HCT116 (cell line): ENCODE measurements around the gene KLK13. TPM values are rescaled to one million over a fixed set of nuclear protein-coding genes. Genes with fewer than 3 reads are reported as not detected.

ENCODE experiments used
- ATAC-seq: fragments of 200-7000 bp; cut with Tn5 transposase; 2 replicates; pipeline ENCODE4 v1.9.1; 2020; ENCODE audit warnings: mild to moderate bottlenecking, moderate library complexity
- BruUV-seq: library from RNA; stranded (reverse); fragments of 400-500 nt; replicated peaks from 2 replicates; lab custom pipeline; 2021; lab: Mats Ljungman, UMichigan
- CTCF ChIA-PET: fragments of 300-600 bp; sonication (Branson Sonifier 250); formaldehyde crosslinking; loops from one replicate; lab custom pipeline; 2021; ENCODE audit warnings: antibody characterized with exemption; lab: Charles Lee
- POLR2A ChIA-PET: fragments of 300-600, 350-600 bp; sonication (Branson Sonifier 250); formaldehyde crosslinking; loops from one replicate; lab custom pipeline; 2021; ENCODE audit warnings: antibody characterized with exemption; lab: Charles Lee
- RAD21 ChIA-PET, 2 experiments: fragments of 300-600 bp; sonication (Branson Sonifier 250); formaldehyde crosslinking; loops; one replicate each; lab custom pipeline; 2023; ENCODE audit warnings: low total read pairs in 2 of 2; ENCODE audit not compliant: uncharacterized antibody in 2 of 2, unreplicated experiment in 2 of 2, low non-redundant PET in 1 of 2; lab: Charles Lee
- DNase-seq: peaks from one replicate; pipeline ENCODE4 v3.0.0-alpha.2; 2010; ENCODE audit warnings: low read depth, low spot score
- H2AFZ ChIP-seq: fragments of 200-600 bp; shearing (Covaris generic), sonication (generic); 2 replicates; pipeline ENCODE4 v1.6.1; 2017; ENCODE audit warnings: low read depth, mixed run types, mixed read lengths, antibody characterized with exemption, low read length; ENCODE audit not compliant: poor library complexity, severe bottlenecking
- H3K27ac ChIP-seq: 2 replicates; pipeline ENCODE4 v1.5.1; 2012; ENCODE audit warnings: low read depth, low read length
- H3K27me3 ChIP-seq: fragments of 200-600 bp; sonication (generic); 2 replicates; pipeline ENCODE4 v1.6.1; 2016; ENCODE audit warnings: mixed run types, low read length, mixed read lengths; ENCODE audit not compliant: insufficient read depth
- H3K36me3 ChIP-seq, 2 experiments: fragments of 200-500 bp in 1 of 2; fragments of 200-600 bp in 1 of 2; sonication (Bioruptor generic) in 1 of 2; sonication (generic) in 1 of 2; 2 replicates each; pipeline versions ENCODE4 v1.5.1 to v1.6.1; 2014 to 2016; ENCODE audit warnings: low read length in 2 of 2, inconsistent platforms in 1 of 2, mixed read lengths in 1 of 2, mixed run types in 1 of 2; ENCODE audit not compliant: insufficient read depth in 2 of 2, control insufficient read depth in 1 of 2
- H3K4me1 ChIP-seq, 2 experiments: fragments of 200-600 bp in 1 of 2; sonication (generic) in 1 of 2; 2 replicates each; pipeline versions ENCODE4 v1.5.1 to v1.6.1; 2012 to 2017; ENCODE audit warnings: low read length in 2 of 2, inconsistent platforms in 1 of 2, mild to moderate bottlenecking in 1 of 2, mixed read lengths in 1 of 2, mixed run types in 1 of 2, moderate library complexity in 1 of 2; ENCODE audit not compliant: insufficient read depth in 2 of 2, control insufficient read depth in 1 of 2
- H3K4me2 ChIP-seq: fragments of 200-600 bp; sonication (generic); 2 replicates; pipeline ENCODE4 v1.6.1; 2017; ENCODE audit warnings: mixed run types, low read length, mixed read lengths
- H3K4me3 ChIP-seq, 2 experiments: fragments of 200-600 bp in 1 of 2; sonication (generic) in 1 of 2; replicated peaks in 1 of 2; 2 replicates each; pipeline ENCODE4 v1.5.1; 2011 to 2016; ENCODE audit warnings: low read length in 2 of 2, control low read depth in 1 of 2, low read depth in 1 of 2, mild to moderate bottlenecking in 1 of 2, mixed read lengths in 1 of 2, mixed run types in 1 of 2
- H3K79me2 ChIP-seq: fragments of 200-600 bp; sonication (generic); 2 replicates; pipeline ENCODE4 v1.6.1; 2017; ENCODE audit warnings: mild to moderate bottlenecking, mixed run types, low read length, moderate library complexity, mixed read lengths; ENCODE audit not compliant: insufficient read depth
- H3K9ac ChIP-seq: fragments of 200-600 bp; sonication (generic); 2 replicates; pipeline ENCODE4 v1.6.1; 2016; ENCODE audit warnings: low read length, mixed read lengths
- H3K9me2 ChIP-seq: fragments of 200-600 bp; sonication (generic), shearing (Covaris generic); 2 replicates; pipeline ENCODE4 v1.6.1; 2017; ENCODE audit warnings: mixed run types, mild to moderate bottlenecking, moderate library complexity; ENCODE audit not compliant: insufficient read depth
- H3K9me3 ChIP-seq, 2 experiments: fragments of 200-500 bp in 1 of 2; fragments of 200-600 bp in 1 of 2; sonication (Bioruptor generic) in 1 of 2; sonication (generic) in 1 of 2; 2 replicates each; pipeline ENCODE4 v1.6.1; 2014 to 2017; ENCODE audit warnings: low read length in 2 of 2, mixed read lengths in 2 of 2, inconsistent platforms in 1 of 2, low read depth in 1 of 2, mild to moderate bottlenecking in 1 of 2, mixed run types in 1 of 2, moderate library complexity in 1 of 2; ENCODE audit not compliant: control insufficient read depth in 1 of 2, insufficient read depth in 1 of 2
- H4K20me1 ChIP-seq: fragments of 200-600 bp; sonication (generic), shearing (Covaris generic); 2 replicates; pipeline ENCODE4 v1.6.1; 2017; ENCODE audit warnings: mixed run types, mild to moderate bottlenecking, moderate library complexity; ENCODE audit not compliant: insufficient read depth
- CBX3 ChIP-seq: IDR thresholded peaks from 2 replicates; pipeline ENCODE4 v1.6.1; 2012; ENCODE audit warnings: low read depth
- CEBPB ChIP-seq: IDR thresholded peaks from 2 replicates; pipeline ENCODE4 v1.6.1; 2012; ENCODE audit warnings: low read depth
- EGR1 ChIP-seq: IDR thresholded peaks from 2 replicates; pipeline ENCODE4 v1.6.1; 2012; ENCODE audit warnings: low read depth
- EZH2phosphoT487 ChIP-seq: fragments of 200-600 bp; IDR thresholded peaks from 2 replicates; pipeline ENCODE4 v1.6.1; 2018; ENCODE audit warnings: antibody characterized with exemption, borderline replicate concordance
- POLR2A ChIP-seq: IDR thresholded peaks from 2 replicates; pipeline ENCODE4 v1.7.0; 2011; ENCODE audit warnings: borderline replicate concordance; ENCODE audit not compliant: insufficient read depth, insufficient read length; ENCODE audit errors: extremely low read depth
- RAD21 ChIP-seq: IDR thresholded peaks from 2 replicates; pipeline ENCODE4 v1.6.1; 2012; ENCODE audit warnings: low read depth, mild to moderate bottlenecking
- SP1 ChIP-seq: IDR thresholded peaks from 2 replicates; pipeline ENCODE4 v1.6.1; 2012; ENCODE audit warnings: low read depth
- SRF ChIP-seq: IDR thresholded peaks from 2 replicates; pipeline ENCODE4 v1.6.1; 2012; ENCODE audit warnings: low read depth
- TCF7L2 ChIP-seq: IDR thresholded peaks from 2 replicates; pipeline ENCODE4 v1.7.0; 2011; ENCODE audit warnings: borderline replicate concordance, inconsistent platforms; ENCODE audit not compliant: insufficient read depth, insufficient read length; ENCODE audit errors: extremely low read depth
- YY1 ChIP-seq: IDR thresholded peaks from 2 replicates; pipeline ENCODE4 v1.6.1; 2011; ENCODE audit warnings: low read length, low read depth, moderate library complexity, mild to moderate bottlenecking; ENCODE audit not compliant: insufficient replicate concordance; ENCODE audit errors: extremely low read depth
- ZFX ChIP-seq: fragments of 450-650 bp; IDR thresholded peaks from 2 replicates; pipeline ENCODE4 v1.6.1; 2017
- ZNF274 ChIP-seq: fragments of 200-500 bp; sonication (Bioruptor generic); IDR thresholded peaks from 2 replicates; pipeline ENCODE4 v1.6.1; 2014; ENCODE audit warnings: mild to moderate bottlenecking, low read depth, low read length, inconsistent platforms
- intact Hi-C: fragments of 100-400 bp; cut with micrococcal nuclease; formaldehyde crosslinking; loops from 2 replicates; pipeline ENCODE4 v1.10.0; 2022
- total RNA-seq: library from RNA; stranded (reverse); gene quantifications from one replicate; pipeline ENCODE4 v1.2.1, GENCODE V29; 2021; ENCODE audit not compliant: unreplicated experiment
- TF ChIP-seq, protein P1 (sequence below): IDR thresholded peaks from 2 replicates; pipeline ENCODE4 v1.6.1; 2012; ENCODE audit warnings: low read depth
- TF ChIP-seq, protein P2 (sequence below), 3 experiments: fragments of 200-600 bp in 1 of 3; sonication (generic) in 1 of 3; IDR thresholded peaks in 2 of 3; conservative IDR thresholded peaks in 1 of 3; 2 replicates each; pipeline ENCODE4 v1.5.1; 2012 to 2017; ENCODE audit warnings: low read depth in 2 of 3, low read length in 2 of 3, antibody characterized with exemption in 1 of 3, borderline replicate concordance in 1 of 3, control low read depth in 1 of 3, mild to moderate bottlenecking in 1 of 3, mixed read lengths in 1 of 3, mixed run types in 1 of 3, moderate library complexity in 1 of 3; ENCODE audit not compliant: insufficient read depth in 1 of 3
- TF ChIP-seq, protein P3 (sequence below): IDR thresholded peaks from 2 replicates; pipeline ENCODE4 v1.6.1; 2011; ENCODE audit warnings: mild to moderate bottlenecking, low read length, moderate library complexity; ENCODE audit not compliant: insufficient replicate concordance; ENCODE audit errors: extremely low read depth

The KLK13 gene
- total RNA-seq, 1 experiment from 2014 or later = 3.2 TPM

DNA sequence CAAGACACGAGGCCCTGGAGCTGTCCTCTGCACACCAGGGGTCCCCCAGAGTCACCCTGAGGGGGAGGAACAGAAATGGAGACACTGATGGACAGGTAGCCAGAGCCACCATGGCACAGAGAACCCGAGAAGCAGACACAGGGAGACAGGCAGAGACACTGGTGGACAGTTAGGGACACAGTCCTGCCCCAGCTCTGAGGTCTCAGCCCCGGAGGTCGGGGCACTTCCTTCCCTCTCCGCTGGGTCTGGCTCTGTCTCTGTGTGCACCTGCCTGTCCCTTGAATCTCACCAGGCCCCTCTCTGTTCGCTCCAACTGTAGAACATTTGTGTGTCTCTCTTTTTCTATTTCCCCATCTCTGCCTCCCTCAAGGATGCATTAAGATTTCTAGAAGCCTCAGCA, 13.2 kb upstream of the KLK13 start:
- H3K4me3 ChIP-seq = no peak overlapping the region
- ChIA-PET POLR2A (no interaction called here), CTCF (no interaction called here)
- ATAC-seq = no peak
- TF ChIP-seq, protein P1, sequence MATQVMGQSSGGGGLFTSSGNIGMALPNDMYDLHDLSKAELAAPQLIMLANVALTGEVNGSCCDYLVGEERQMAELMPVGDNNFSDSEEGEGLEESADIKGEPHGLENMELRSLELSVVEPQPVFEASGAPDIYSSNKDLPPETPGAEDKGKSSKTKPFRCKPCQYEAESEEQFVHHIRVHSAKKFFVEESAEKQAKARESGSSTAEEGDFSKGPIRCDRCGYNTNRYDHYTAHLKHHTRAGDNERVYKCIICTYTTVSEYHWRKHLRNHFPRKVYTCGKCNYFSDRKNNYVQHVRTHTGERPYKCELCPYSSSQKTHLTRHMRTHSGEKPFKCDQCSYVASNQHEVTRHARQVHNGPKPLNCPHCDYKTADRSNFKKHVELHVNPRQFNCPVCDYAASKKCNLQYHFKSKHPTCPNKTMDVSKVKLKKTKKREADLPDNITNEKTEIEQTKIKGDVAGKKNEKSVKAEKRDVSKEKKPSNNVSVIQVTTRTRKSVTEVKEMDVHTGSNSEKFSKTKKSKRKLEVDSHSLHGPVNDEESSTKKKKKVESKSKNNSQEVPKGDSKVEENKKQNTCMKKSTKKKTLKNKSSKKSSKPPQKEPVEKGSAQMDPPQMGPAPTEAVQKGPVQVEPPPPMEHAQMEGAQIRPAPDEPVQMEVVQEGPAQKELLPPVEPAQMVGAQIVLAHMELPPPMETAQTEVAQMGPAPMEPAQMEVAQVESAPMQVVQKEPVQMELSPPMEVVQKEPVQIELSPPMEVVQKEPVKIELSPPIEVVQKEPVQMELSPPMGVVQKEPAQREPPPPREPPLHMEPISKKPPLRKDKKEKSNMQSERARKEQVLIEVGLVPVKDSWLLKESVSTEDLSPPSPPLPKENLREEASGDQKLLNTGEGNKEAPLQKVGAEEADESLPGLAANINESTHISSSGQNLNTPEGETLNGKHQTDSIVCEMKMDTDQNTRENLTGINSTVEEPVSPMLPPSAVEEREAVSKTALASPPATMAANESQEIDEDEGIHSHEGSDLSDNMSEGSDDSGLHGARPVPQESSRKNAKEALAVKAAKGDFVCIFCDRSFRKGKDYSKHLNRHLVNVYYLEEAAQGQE = no peak
- TF ChIP-seq EZH2phosphoT487 (no peak), CEBPB (no peak), POLR2A (no peak), EGR1 (no peak), YY1 (no peak), ZFX (no peak), SRF (no peak), SP1 (no peak), RAD21 (no peak), ZNF274 (no peak), TCF7L2 (no peak), CBX3 (no peak)
- TF ChIP-seq, protein P2, sequence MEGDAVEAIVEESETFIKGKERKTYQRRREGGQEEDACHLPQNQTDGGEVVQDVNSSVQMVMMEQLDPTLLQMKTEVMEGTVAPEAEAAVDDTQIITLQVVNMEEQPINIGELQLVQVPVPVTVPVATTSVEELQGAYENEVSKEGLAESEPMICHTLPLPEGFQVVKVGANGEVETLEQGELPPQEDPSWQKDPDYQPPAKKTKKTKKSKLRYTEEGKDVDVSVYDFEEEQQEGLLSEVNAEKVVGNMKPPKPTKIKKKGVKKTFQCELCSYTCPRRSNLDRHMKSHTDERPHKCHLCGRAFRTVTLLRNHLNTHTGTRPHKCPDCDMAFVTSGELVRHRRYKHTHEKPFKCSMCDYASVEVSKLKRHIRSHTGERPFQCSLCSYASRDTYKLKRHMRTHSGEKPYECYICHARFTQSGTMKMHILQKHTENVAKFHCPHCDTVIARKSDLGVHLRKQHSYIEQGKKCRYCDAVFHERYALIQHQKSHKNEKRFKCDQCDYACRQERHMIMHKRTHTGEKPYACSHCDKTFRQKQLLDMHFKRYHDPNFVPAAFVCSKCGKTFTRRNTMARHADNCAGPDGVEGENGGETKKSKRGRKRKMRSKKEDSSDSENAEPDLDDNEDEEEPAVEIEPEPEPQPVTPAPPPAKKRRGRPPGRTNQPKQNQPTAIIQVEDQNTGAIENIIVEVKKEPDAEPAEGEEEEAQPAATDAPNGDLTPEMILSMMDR (IDR thresholded peaks at IDR 0.05 in 2 of 3, conservative IDR thresholded peaks at IDR 0.05 in 1 of 3; ENCODE audit: borderline replicate concordance in 1 of 3, insufficient read depth in 1 of 3, low read depth in 2 of 3, low read length in 2 of 3) = no peak
- TF ChIP-seq, protein P3, sequence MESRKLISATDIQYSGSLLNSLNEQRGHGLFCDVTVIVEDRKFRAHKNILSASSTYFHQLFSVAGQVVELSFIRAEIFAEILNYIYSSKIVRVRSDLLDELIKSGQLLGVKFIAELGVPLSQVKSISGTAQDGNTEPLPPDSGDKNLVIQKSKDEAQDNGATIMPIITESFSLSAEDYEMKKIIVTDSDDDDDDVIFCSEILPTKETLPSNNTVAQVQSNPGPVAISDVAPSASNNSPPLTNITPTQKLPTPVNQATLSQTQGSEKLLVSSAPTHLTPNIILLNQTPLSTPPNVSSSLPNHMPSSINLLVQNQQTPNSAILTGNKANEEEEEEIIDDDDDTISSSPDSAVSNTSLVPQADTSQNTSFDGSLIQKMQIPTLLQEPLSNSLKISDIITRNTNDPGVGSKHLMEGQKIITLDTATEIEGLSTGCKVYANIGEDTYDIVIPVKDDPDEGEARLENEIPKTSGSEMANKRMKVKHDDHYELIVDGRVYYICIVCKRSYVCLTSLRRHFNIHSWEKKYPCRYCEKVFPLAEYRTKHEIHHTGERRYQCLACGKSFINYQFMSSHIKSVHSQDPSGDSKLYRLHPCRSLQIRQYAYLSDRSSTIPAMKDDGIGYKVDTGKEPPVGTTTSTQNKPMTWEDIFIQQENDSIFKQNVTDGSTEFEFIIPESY = no peak
- TF ChIP-seq, all 23 proteins: peak for 0
- no TSS peak for BruUV-seq
- Histone ChIP-seq H3K27ac (no peak overlapping the region), H3K79me2 (no peaks in the 10 kb centered on the region), H2AFZ (no peak overlapping the region), H4K20me1 (no peaks in the 10 kb centered on the region), H3K4me2 (no peak overlapping the region), H3K36me3 (no peaks in the 10 kb centered on the region), H3K9me3 (no peaks in the 10 kb centered on the region), H3K9ac (no peak overlapping the region), H3K4me1 (no peaks in the 10 kb centered on the region), H3K9me2 (no peaks in the 10 kb centered on the region), H3K27me3 (no peaks in the 10 kb centered on the region)
- RAD21 ChIA-PET = no interaction called here
- DNase-seq = no peak
- intact Hi-C loops = no loop called here
